ENCODE results near the gene SLC12A2. TPM values are rescaled to one million over a fixed set of nuclear protein-coding genes. Genes with fewer than 3 reads are reported as not detected.

The SLC12A2 gene
- total and polyA plus RNA-seq, 2 of the 4 experiments (the other 2 are of a cell fraction) = 5.6 to 30.3 TPM

GRCh38 chr5:128123936-128124335 is 40.4 kb downstream of the SLC12A2 start:
- Histone ChIP-seq H3K27me3 (ENCODE audit: control insufficient read depth, insufficient read depth, low read length) (no peaks in the 10 kb centered on the region), H3K9ac (ENCODE audit: low read depth, low read length) (no peak overlapping the region), H3K56ac (ENCODE audit: extremely low read depth, insufficient read depth, low read length) (no peak overlapping the region), H4K5ac (ENCODE audit: low read depth, low read length) (no peak overlapping the region), H3K79me1 (ENCODE audit: low read depth in 1 of 2, low read length in 2 of 2) (no peaks in the 10 kb centered on the region), H3K14ac (replicated peaks; ENCODE audit: low read depth, low read length) (no peak overlapping the region), H2AFZ (replicated peaks; ENCODE audit: low read length, poor library complexity) (no peak overlapping the region), H4K8ac (ENCODE audit: low read depth in 2 of 2, low read length in 2 of 2) (no peak overlapping the region), H3K23ac (ENCODE audit: low read depth, low read length) (no peak overlapping the region), H4K91ac (ENCODE audit: insufficient read depth, low read depth, low read length) (no peak overlapping the region), H4K20me1 (ENCODE audit: insufficient read depth, low read length) (no peaks in the 10 kb centered on the region), H3K4me1 (ENCODE audit: control insufficient read depth, insufficient read depth, low read length) (no peaks in the 10 kb centered on the region), H3K36me3 (ENCODE audit: control insufficient read depth, insufficient read depth, low read length) (no peaks in the 10 kb centered on the region), H2BK20ac (ENCODE audit: low read depth, low read length) (no peak overlapping the region), H3K9me1 (ENCODE audit: insufficient read depth, low read length) (no peaks in the 10 kb centered on the region), H2BK5ac (ENCODE audit: low read depth, low read length, poor library complexity, severe bottlenecking) (no peak overlapping the region), H3K4ac (ENCODE audit: low read depth, low read length) (no peak overlapping the region), H3K9me3 (ENCODE audit: control insufficient read depth, insufficient read depth, low read length) (no peaks in the 10 kb centered on the region), H2BK15ac (ENCODE audit: low read depth, low read length) (no peak overlapping the region), H3K18ac (ENCODE audit: low read depth, low read length) (no peak overlapping the region), H3K4me3 (ENCODE audit: insufficient read depth, low read depth, low read length) (no peak overlapping the region), H3K4me2 (ENCODE audit: low read depth, low read length) (no peak overlapping the region), H3K27ac (ENCODE audit: insufficient read depth, low read length) (no peak overlapping the region), H2AK9ac (replicated peaks; ENCODE audit: low read depth, low read length, poor library complexity) (no peak overlapping the region), H2BK120ac (ENCODE audit: low read depth, low read length) (no peak overlapping the region), H2AK5ac (ENCODE audit: low read depth, low read length) (no peak overlapping the region)
- POLR2A ChIA-PET (ENCODE audit: unreplicated experiment) = no interaction called here
- ATAC-seq (ENCODE audit: low read depth) (no peak), DNase-seq (no peak)
- in situ Hi-C loops (cut with MboI; ENCODE audit: low sequenced_read_pairs) (no loop called here), dilution Hi-C loops (cut with HindIII; ENCODE audit: low sequenced_read_pairs, unreplicated experiment) (no loop called here), intact Hi-C loops (cut with micrococcal nuclease) (no loop called here)
- no CpG with 5 or more reads among the region's 1 CpG for WGBS, 2 experiments (ENCODE audit: extremely low coverage in 2 of 2, insufficient read length in 1 of 2)
- CTCF ChIA-PET = no interaction called here
- BruUV-seq (replicated peaks) = no TSS peak
- TF ChIP-seq BHLHE40 (IDR thresholded peaks at IDR 0.05; ENCODE audit: low read depth, low read length) = no peak
- TF ChIP-seq POLR2A (IDR thresholded peaks at IDR 0.05; ENCODE audit: low read depth, low read length) = no peak
- no peak for TF ChIP-seq MAFK (IDR thresholded peaks at IDR 0.05; ENCODE audit: low read depth, low read length)
- TF ChIP-seq SMC3 (IDR thresholded peaks at IDR 0.05; ENCODE audit: low read depth, low read length) = no peak
- TF ChIP-seq RAD21 (IDR thresholded peaks at IDR 0.05; ENCODE audit: low read length) = no peak
- no peak for TF ChIP-seq RFX5 (IDR thresholded peaks at IDR 0.05; ENCODE audit: low read depth, low read length)
- no peak for TF ChIP-seq MAZ (IDR thresholded peaks at IDR 0.05; ENCODE audit: borderline replicate concordance, low read depth, low read length)
- TF ChIP-seq, protein P1, sequence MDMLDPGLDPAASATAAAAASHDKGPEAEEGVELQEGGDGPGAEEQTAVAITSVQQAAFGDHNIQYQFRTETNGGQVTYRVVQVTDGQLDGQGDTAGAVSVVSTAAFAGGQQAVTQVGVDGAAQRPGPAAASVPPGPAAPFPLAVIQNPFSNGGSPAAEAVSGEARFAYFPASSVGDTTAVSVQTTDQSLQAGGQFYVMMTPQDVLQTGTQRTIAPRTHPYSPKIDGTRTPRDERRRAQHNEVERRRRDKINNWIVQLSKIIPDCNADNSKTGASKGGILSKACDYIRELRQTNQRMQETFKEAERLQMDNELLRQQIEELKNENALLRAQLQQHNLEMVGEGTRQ (IDR thresholded peaks at IDR 0.05; ENCODE audit: low read depth, low read length) = no peak
- TF ChIP-seq RCOR1 (IDR thresholded peaks at IDR 0.05; ENCODE audit: insufficient replicate concordance, low read length) = no peak
- no peak for TF ChIP-seq ELK1 (IDR thresholded peaks at IDR 0.05; ENCODE audit: borderline replicate concordance, low read depth, low read length)
- no peak for TF ChIP-seq CHD1 (IDR thresholded peaks at IDR 0.05; ENCODE audit: low read depth, low read length)
- TF ChIP-seq CEBPB (IDR thresholded peaks at IDR 0.05; ENCODE audit: low read depth, low read length) = no peak
- no peak for TF ChIP-seq MXI1 (IDR thresholded peaks at IDR 0.05; ENCODE audit: borderline replicate concordance, low read depth, low read length)
- TF ChIP-seq FOS (IDR thresholded peaks at IDR 0.05; ENCODE audit: low read depth, low read length) = no peak
- TF ChIP-seq NFE2L2 (IDR thresholded peaks at IDR 0.05; ENCODE audit: low read depth, low read length) = no peak
- no peak for TF ChIP-seq CTCF (conservative IDR thresholded peaks at IDR 0.05; ENCODE audit: low read depth, low read length)

All from IMR-90 (cell line).